HepG2 (cell line): ENCODE measurements around the gene C16orf78. TPM values are rescaled to one million over a fixed set of nuclear protein-coding genes. Genes with fewer than 3 reads are reported as not detected.

Source experiments
- ATAC-seq: fragments of 200-7000 bp; cut with Tn5 transposase; 3 replicates; pipeline ENCODE4 v1.9.1; 2020; ENCODE audit warnings: mild to moderate bottlenecking, moderate library complexity
- BruUV-seq: library from RNA; stranded (reverse); fragments of 400-500 nt; replicated peaks from 2 replicates; lab custom pipeline; 2021; lab: Mats Ljungman, UMichigan
- CTCF ChIA-PET: fragments of 300-600 bp; formaldehyde crosslinking; extraction: SDS; loops from one replicate; lab custom pipeline; 2021; ENCODE audit warnings: low total read pairs, inconsistent platforms, low intra/inter-chr PET ratio; lab: Yijun Ruan, JAX
- POLR2A ChIA-PET: fragments of 350-600 bp; sonication (Branson Sonifier 250); formaldehyde crosslinking; loops from one replicate; lab custom pipeline; 2020; ENCODE audit warnings: antibody characterized with exemption, inconsistent platforms; lab: Yijun Ruan, JAX
- DNase-seq: peaks from one replicate; pipeline ENCODE4 v3.0.0-alpha.2; 2015; ENCODE audit warnings: low spot score
- FAIRE-seq: peaks from 3 replicates; lab custom pipeline; 2011; peaks lifted over from hg19 to GRCh38; lab: Jason Lieb, UNC
- H2AFZ ChIP-seq: one replicate; pipeline ENCODE4 v1.6.1; 2011; ENCODE audit warnings: low read length, inconsistent platforms
- H3K27ac ChIP-seq: fragments of 300-600 bp; 3 replicates; pipeline ENCODE4 v1.8.0; 2011; ENCODE audit warnings: mixed run types, mild to moderate bottlenecking, mixed read lengths, low read length, inconsistent platforms; ENCODE audit not compliant: insufficient read depth; ENCODE audit errors: extremely low read length
- H3K27me3 ChIP-seq, 2 experiments: fragments of 200-600 bp in 1 of 2; 2 replicates in 1 of 2; 3 replicates in 1 of 2; pipeline versions ENCODE4 v1.6.0 to v1.8.0; 2011; ENCODE audit warnings: low read length in 2 of 2, mild to moderate bottlenecking in 2 of 2, moderate library complexity in 2 of 2, inconsistent platforms in 1 of 2; ENCODE audit not compliant: insufficient read depth in 2 of 2, control insufficient read depth in 1 of 2
- H3K36me3 ChIP-seq, 2 experiments: fragments of 200-600 bp in 1 of 2; replicated peaks in 1 of 2; 2 replicates in 1 of 2; 3 replicates in 1 of 2; pipeline versions ENCODE4 v1.5.1 to v1.8.0; 2011; ENCODE audit warnings: low read length in 2 of 2, inconsistent platforms in 1 of 2; ENCODE audit not compliant: insufficient read depth in 2 of 2, control insufficient read depth in 1 of 2
- H3K4me1 ChIP-seq: 2 replicates; pipeline ENCODE4 v1.5.1; 2012; ENCODE audit warnings: low read length, inconsistent platforms; ENCODE audit not compliant: insufficient read depth
- H3K4me2 ChIP-seq: 2 replicates; pipeline ENCODE4 v1.6.0; 2011; ENCODE audit warnings: low read depth, low read length, inconsistent platforms
- H3K4me3 ChIP-seq, 3 experiments: fragments of 200-600 bp in 1 of 3; sonication (generic), shearing (Covaris generic) in 1 of 3; replicated peaks in 1 of 3; 2 replicates each; pipeline ENCODE4 v1.5.1; 2011 to 2016; ENCODE audit warnings: low read length in 3 of 3, inconsistent platforms in 2 of 3, low read depth in 2 of 3, mild to moderate bottlenecking in 2 of 3, control low read depth in 1 of 3, mixed read lengths in 1 of 3; ENCODE audit not compliant: insufficient read depth in 1 of 3
- H3K79me2 ChIP-seq: one replicate; pipeline ENCODE4 v1.6.1; 2011; ENCODE audit warnings: low read length, inconsistent platforms; ENCODE audit not compliant: insufficient read depth
- H3K9ac ChIP-seq: 2 replicates; pipeline ENCODE4 v1.6.0; 2011; ENCODE audit warnings: mild to moderate bottlenecking, low read depth, low read length, inconsistent platforms; ENCODE audit not compliant: insufficient read depth
- H3K9me3 ChIP-seq: 2 replicates; pipeline ENCODE4 v1.5.1; 2012; ENCODE audit warnings: mild to moderate bottlenecking, low read length
- H4K20me1 ChIP-seq: 2 replicates; pipeline ENCODE4 v1.6.0; 2011; ENCODE audit warnings: inconsistent platforms, mild to moderate bottlenecking, low read length, moderate library complexity; ENCODE audit not compliant: insufficient read depth
- BORCS8-MEF2B ChIP-seq: sonication (generic); formaldehyde crosslinking; IDR thresholded peaks from 2 replicates; pipeline ENCODE4 v1.8.0; 2022; ENCODE audit warnings: mild to moderate bottlenecking, missing genetic modification reagents
- CREM ChIP-seq, 2 experiments: sonication (generic) in 1 of 2; formaldehyde crosslinking in 1 of 2; IDR thresholded peaks; 2 replicates each; pipeline versions ENCODE4 v1.4.0 to v1.6.1; 2016 to 2020; ENCODE audit warnings: antibody characterized with exemption in 1 of 2, mild to moderate bottlenecking in 1 of 2, missing genetic modification reagents in 1 of 2
- RARG ChIP-seq: sonication (generic); formaldehyde crosslinking; IDR thresholded peaks from 2 replicates; pipeline ENCODE4 v1.4.0; 2020; ENCODE audit warnings: low read depth, mild to moderate bottlenecking, missing genetic modification reagents
- RFXAP ChIP-seq: sonication (generic); formaldehyde crosslinking; IDR thresholded peaks from 2 replicates; pipeline ENCODE4 v1.4.0; 2020; ENCODE audit warnings: missing genetic modification reagents, borderline replicate concordance
- TCF7 ChIP-seq: sonication (generic); IDR thresholded peaks from 2 replicates; pipeline ENCODE4 v1.6.1; 2016; ENCODE audit warnings: antibody characterized with exemption, low read depth
- ZBTB20 ChIP-seq: sonication (generic); formaldehyde crosslinking; IDR thresholded peaks from 2 replicates; pipeline ENCODE4 v1.8.1; 2023; ENCODE audit warnings: missing genetic modification reagents, low read depth, mild to moderate bottlenecking, borderline replicate concordance
- ZNF746 ChIP-seq: sonication (generic); formaldehyde crosslinking; IDR thresholded peaks from 2 replicates; pipeline ENCODE4 v1.8.0; 2022; ENCODE audit warnings: mild to moderate bottlenecking, missing genetic modification reagents
- WGBS: methylation state at CpG from one replicate; pipeline ENCODE4 v1.1.6; 2017; ENCODE audit warnings: low lambda C conversion rate; 5-methylcytosine and 5-hydroxymethylcytosine counted together
- in situ Hi-C: cut with HindIII; loops from 2 replicates; pipeline ENCODE4 v1.10.0; 2017; ENCODE audit warnings: low pct_unique_long_range_greater_than_20kb; ENCODE audit not compliant: extremely low pct_ligation_motif_present
- intact Hi-C: fragments of 100-400 bp; cut with micrococcal nuclease; formaldehyde crosslinking; loops from one replicate; pipeline ENCODE4 v1.10.0; 2022; ENCODE audit not compliant: unreplicated experiment
- polyA plus RNA-seq, 8 experiments: library from polyadenylated mRNA; depleted of rRNA in 3 of 8; stranded (reverse) in 7 of 8; unstranded in 1 of 8; fragments of >200 nt; fragmentation: Illumina TruSeq in 4 of 8; extraction: Trizol in 4 of 8; gene quantifications; 2 replicates each; pipeline versions ENCODE4 v1.2.1 to v1.2.3, GENCODE V29; 2011 to 2016; ENCODE audit warnings: low read depth in 4 of 8, missing spikeins in 1 of 8, mixed read lengths in 1 of 8; ENCODE audit not compliant: insufficient read depth in 1 of 8
- total RNA-seq, 5 experiments: library from RNA; depleted of rRNA; stranded (reverse); fragments of >200 nt; fragmentation: Illumina TruSeq; extraction: Trizol; gene quantifications; 2 replicates each; pipeline ENCODE4 v1.2.3, GENCODE V29; 2016; ENCODE audit warnings: low read depth in 1 of 5
- TF ChIP-seq, protein P1 (sequence below): sonication (generic); formaldehyde crosslinking; IDR thresholded peaks from 2 replicates; pipeline ENCODE4 v1.5.1; 2020; ENCODE audit warnings: mild to moderate bottlenecking, missing genetic modification reagents, borderline replicate concordance
- TF ChIP-seq, protein P2 (sequence below): sonication (generic); formaldehyde crosslinking; IDR thresholded peaks from 2 replicates; pipeline ENCODE4 v1.4.0; 2020; ENCODE audit warnings: missing genetic modification reagents
- TF ChIP-seq, protein P3 (sequence below): sonication (generic); formaldehyde crosslinking; IDR thresholded peaks from 2 replicates; pipeline ENCODE4 v1.4.0; 2020; ENCODE audit warnings: mild to moderate bottlenecking, low read depth, missing genetic modification reagents
- TF ChIP-seq, protein P4 (sequence below): IDR thresholded peaks from 2 replicates; pipeline ENCODE4 v1.6.1; 2016
- TF ChIP-seq, protein P5 (sequence below): sonication (generic); formaldehyde crosslinking; IDR thresholded peaks from 2 replicates; pipeline ENCODE4 v1.5.0; 2020; ENCODE audit warnings: missing genetic modification reagents

The C16orf78 gene
- total and polyA plus RNA-seq, 2 of the 13 experiments (the other 11 are each of a cell fraction or from before 2014, with no cell fraction given) = not detected

DNA sequence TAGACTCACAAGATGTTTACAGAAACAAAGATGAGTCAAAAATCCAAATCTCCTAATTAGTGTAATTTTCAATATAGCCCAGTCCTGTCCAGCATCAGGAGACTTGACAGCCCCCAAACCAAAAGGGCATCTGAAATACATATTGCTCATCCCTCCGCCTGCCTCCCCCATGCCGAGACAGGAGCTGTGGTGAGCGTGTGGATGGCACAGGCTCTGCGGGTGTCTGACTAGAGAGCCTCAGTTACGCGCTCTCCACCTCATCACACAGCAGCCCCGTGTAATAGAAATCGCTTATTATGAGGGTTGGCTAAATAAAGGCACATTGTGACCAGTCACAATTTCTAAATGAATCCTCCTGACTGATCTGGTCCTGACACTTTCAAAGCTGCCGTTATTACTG lies 48.9 kb upstream of the C16orf78 start:
- no peak overlapping the region for H2AFZ ChIP-seq
- ChIA-PET CTCF (no interaction called here), POLR2A (no interaction called here)
- H3K4me2 ChIP-seq = no peak overlapping the region
- no peak overlapping the region for H3K27ac ChIP-seq
- no peak overlapping the region for H3K4me3 ChIP-seq
- ATAC-seq = no peak
- no TSS peak for BruUV-seq
- no peaks in the 10 kb centered on the region for H3K36me3 ChIP-seq
- H3K4me1 ChIP-seq = no peaks in the 10 kb centered on the region
- intact Hi-C loops (no loop called here), in situ Hi-C loops (no loop called here)
- DNase-seq = no peak
- no peaks in the 10 kb centered on the region for H3K79me2 ChIP-seq
- 34% methylated on average over 9 of the region's 9 CpGs for WGBS
- H3K9ac ChIP-seq = no peak overlapping the region
- 0 out of 2 replicates have a peak, but pooled peaks cover 5% of the 10 kb centered on the region for H3K9me3 ChIP-seq
- no peak for FAIRE-seq
- no peaks in the 10 kb centered on the region for H3K27me3 ChIP-seq
- H4K20me1 ChIP-seq = no peaks in the 10 kb centered on the region
- TF ChIP-seq, protein P1, sequence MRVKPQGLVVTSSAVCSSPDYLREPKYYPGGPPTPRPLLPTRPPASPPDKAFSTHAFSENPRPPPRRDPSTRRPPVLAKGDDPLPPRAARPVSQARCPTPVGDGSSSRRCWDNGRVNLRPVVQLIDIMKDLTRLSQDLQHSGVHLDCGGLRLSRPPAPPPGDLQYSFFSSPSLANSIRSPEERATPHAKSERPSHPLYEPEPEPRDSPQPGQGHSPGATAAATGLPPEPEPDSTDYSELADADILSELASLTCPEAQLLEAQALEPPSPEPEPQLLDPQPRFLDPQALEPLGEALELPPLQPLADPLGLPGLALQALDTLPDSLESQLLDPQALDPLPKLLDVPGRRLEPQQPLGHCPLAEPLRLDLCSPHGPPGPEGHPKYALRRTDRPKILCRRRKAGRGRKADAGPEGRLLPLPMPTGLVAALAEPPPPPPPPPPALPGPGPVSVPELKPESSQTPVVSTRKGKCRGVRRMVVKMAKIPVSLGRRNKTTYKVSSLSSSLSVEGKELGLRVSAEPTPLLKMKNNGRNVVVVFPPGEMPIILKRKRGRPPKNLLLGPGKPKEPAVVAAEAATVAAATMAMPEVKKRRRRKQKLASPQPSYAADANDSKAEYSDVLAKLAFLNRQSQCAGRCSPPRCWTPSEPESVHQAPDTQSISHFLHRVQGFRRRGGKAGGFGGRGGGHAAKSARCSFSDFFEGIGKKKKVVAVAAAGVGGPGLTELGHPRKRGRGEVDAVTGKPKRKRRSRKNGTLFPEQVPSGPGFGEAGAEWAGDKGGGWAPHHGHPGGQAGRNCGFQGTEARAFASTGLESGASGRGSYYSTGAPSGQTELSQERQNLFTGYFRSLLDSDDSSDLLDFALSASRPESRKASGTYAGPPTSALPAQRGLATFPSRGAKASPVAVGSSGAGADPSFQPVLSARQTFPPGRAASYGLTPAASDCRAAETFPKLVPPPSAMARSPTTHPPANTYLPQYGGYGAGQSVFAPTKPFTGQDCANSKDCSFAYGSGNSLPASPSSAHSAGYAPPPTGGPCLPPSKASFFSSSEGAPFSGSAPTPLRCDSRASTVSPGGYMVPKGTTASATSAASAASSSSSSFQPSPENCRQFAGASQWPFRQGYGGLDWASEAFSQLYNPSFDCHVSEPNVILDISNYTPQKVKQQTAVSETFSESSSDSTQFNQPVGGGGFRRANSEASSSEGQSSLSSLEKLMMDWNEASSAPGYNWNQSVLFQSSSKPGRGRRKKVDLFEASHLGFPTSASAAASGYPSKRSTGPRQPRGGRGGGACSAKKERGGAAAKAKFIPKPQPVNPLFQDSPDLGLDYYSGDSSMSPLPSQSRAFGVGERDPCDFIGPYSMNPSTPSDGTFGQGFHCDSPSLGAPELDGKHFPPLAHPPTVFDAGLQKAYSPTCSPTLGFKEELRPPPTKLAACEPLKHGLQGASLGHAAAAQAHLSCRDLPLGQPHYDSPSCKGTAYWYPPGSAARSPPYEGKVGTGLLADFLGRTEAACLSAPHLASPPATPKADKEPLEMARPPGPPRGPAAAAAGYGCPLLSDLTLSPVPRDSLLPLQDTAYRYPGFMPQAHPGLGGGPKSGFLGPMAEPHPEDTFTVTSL = no peak
- TF ChIP-seq ZNF746 (CRISPR knock-in tag) (no peak), RARG (CRISPR knock-in tag) (no peak), CREM (IDR thresholded peaks at IDR 0.05) (no peak), CREM (CRISPR knock-in tag; IDR thresholded peaks at IDR 0.05) (no peak), RFXAP (no peak), ZBTB20 (CRISPR knock-in tag) (no peak), TCF7 (no peak), BORCS8-MEF2B (no peak)
- TF ChIP-seq, protein P2, sequence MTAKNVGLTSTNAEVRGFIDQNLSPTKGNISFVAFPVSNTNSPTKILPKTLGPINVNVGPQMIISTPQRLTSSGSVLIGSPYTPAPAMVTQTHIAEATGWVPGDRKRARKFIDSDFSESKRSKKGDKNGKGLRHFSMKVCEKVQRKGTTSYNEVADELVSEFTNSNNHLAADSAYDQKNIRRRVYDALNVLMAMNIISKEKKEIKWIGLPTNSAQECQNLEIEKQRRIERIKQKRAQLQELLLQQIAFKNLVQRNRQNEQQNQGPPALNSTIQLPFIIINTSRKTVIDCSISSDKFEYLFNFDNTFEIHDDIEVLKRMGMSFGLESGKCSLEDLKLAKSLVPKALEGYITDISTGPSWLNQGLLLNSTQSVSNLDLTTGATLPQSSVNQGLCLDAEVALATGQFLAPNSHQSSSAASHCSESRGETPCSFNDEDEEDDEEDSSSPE = no peak
- TF ChIP-seq, protein P3, sequence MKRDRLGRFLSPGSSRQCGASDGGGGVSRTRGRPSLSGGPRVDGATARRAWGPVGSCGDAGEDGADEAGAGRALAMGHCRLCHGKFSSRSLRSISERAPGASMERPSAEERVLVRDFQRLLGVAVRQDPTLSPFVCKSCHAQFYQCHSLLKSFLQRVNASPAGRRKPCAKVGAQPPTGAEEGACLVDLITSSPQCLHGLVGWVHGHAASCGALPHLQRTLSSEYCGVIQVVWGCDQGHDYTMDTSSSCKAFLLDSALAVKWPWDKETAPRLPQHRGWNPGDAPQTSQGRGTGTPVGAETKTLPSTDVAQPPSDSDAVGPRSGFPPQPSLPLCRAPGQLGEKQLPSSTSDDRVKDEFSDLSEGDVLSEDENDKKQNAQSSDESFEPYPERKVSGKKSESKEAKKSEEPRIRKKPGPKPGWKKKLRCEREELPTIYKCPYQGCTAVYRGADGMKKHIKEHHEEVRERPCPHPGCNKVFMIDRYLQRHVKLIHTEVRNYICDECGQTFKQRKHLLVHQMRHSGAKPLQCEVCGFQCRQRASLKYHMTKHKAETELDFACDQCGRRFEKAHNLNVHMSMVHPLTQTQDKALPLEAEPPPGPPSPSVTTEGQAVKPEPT (CRISPR knock-in tag) = no peak
- TF ChIP-seq, protein P4, sequence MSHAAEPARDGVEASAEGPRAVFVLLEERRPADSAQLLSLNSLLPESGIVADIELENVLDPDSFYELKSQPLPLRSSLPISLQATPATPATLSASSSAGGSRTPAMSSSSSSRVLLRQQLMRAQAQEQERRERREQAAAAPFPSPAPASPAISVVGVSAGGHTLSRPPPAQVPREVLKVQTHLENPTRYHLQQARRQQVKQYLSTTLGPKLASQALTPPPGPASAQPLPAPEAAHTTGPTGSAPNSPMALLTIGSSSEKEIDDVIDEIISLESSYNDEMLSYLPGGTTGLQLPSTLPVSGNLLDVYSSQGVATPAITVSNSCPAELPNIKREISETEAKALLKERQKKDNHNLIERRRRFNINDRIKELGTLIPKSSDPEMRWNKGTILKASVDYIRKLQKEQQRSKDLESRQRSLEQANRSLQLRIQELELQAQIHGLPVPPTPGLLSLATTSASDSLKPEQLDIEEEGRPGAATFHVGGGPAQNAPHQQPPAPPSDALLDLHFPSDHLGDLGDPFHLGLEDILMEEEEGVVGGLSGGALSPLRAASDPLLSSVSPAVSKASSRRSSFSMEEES = no peak
- TF ChIP-seq, protein P5, sequence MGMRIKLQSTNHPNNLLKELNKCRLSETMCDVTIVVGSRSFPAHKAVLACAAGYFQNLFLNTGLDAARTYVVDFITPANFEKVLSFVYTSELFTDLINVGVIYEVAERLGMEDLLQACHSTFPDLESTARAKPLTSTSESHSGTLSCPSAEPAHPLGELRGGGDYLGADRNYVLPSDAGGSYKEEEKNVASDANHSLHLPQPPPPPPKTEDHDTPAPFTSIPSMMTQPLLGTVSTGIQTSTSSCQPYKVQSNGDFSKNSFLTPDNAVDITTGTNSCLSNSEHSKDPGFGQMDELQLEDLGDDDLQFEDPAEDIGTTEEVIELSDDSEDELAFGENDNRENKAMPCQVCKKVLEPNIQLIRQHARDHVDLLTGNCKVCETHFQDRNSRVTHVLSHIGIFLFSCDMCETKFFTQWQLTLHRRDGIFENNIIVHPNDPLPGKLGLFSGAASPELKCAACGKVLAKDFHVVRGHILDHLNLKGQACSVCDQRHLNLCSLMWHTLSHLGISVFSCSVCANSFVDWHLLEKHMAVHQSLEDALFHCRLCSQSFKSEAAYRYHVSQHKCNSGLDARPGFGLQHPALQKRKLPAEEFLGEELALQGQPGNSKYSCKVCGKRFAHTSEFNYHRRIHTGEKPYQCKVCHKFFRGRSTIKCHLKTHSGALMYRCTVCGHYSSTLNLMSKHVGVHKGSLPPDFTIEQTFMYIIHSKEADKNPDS = no peak
